Measurements from ENCODE around the gene KIAA0232. TPM values are rescaled to one million over a fixed set of nuclear protein-coding genes. Genes with fewer than 3 reads are reported as not detected.

KIAA0232 gene
- total and polyA plus RNA-seq, 7 donors = 8.7 to 79.8 (median 53.3) TPM

DNA sequence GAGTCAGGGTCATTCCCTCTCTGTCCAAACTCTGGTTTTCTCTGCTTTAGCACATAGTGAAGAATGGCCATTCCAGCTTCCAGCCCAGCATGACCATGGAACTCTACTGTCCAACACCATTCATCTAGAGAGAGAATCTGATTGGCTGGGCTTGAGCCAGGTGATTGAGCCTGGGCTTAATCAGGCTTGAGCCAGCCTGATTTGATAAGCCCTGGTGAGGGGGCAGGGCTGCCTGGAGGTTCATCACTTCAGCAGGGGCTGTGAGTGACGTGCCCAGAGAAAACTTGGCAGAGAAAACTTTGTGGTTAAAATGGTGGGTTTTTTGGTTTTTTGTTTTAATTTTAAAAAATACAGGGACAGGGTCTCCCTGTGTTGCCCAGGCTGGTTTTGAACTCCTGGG lies 62.5 kb downstream of the KIAA0232 start:
- Histone ChIP-seq H3K4me3 (no peak overlapping the region), H3K9me3 (no peaks in the 10 kb centered on the region), H3K27me3 (ENCODE audit: insufficient read depth in 3 of 3, low read length in 2 of 3) (no peaks in the 10 kb centered on the region), H3K27ac (peak overlapping the region; percentile 74), H3K4me1 (peaks cover 60% of the 10 kb centered on the region), H3K36me3 (ENCODE audit: insufficient read depth in 1 of 2, low read depth in 1 of 2) (peaks cover 0 to 38% of the 10 kb centered on the region in 2 donors)
- DNase-seq (no peak), ATAC-seq (no peak)
- 80 to 83% (median 83%) methylated on average over 1 of the region's 1 CpG for WGBS, 3 donors
- no peak for TF ChIP-seq CTCF (IDR thresholded peaks at IDR 0.05)
- intact Hi-C loops (cut with DNase I) = loop anchor here in 1 of 2 donors (5.0 kb wide), 1 partner anchor 48 kb away; no protein-coding TSS in a partner anchor

DNA sequence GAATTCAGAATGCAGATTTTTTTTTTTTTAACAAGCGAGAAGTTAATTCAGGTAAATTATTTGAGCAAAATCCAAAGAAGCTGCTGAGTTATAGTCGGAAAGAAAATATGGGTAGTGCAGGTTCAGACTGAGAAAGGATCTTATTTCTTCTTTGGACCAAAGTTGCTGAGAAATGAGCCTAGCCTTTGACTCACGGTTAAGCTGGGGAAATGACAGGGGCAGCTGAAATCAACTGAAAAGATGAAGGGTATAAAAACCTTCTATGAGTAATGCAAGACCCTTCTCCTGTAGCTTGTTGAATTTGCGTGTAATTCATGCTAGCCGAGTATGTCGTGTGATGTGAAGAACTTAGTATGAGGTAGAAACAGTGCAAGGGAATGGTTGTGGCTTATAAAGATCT lies 63.0 kb downstream of the KIAA0232 start:
- no peak for TF ChIP-seq CTCF (IDR thresholded peaks at IDR 0.05)
- H3K9me3 ChIP-seq = no peaks in the 10 kb centered on the region
- ATAC-seq (peak in 3 of 4 donors; percentile 16 to 62 (median 61)), DNase-seq (no peak)
- peak overlapping the region; percentile 74 for H3K27ac ChIP-seq
- no peaks in the 10 kb centered on the region for H3K27me3 ChIP-seq (ENCODE audit: insufficient read depth in 3 of 3, low read length in 2 of 3)
- intact Hi-C loops (cut with DNase I) = loop anchor here in 1 of 2 donors (5.0 kb wide), 1 partner anchor 48 kb away; no protein-coding TSS in a partner anchor
- H3K4me1 ChIP-seq = peaks cover 54% of the 10 kb centered on the region
- WGBS, 3 donors = 35 to 63% (median 38%) methylated on average over 6 of the region's 6 CpGs
- H3K36me3 ChIP-seq (ENCODE audit: insufficient read depth in 1 of 2, low read depth in 1 of 2) = peaks cover 0 to 38% of the 10 kb centered on the region in 2 donors
- H3K4me3 ChIP-seq = no peak overlapping the region

- DNase-seq = no peak
- peak overlapping the region; percentile 39 for H3K27ac ChIP-seq
These were observed 64.7 kb downstream of the KIAA0232 start for GRCh38 chr4:6847178-6847577.

DNA sequence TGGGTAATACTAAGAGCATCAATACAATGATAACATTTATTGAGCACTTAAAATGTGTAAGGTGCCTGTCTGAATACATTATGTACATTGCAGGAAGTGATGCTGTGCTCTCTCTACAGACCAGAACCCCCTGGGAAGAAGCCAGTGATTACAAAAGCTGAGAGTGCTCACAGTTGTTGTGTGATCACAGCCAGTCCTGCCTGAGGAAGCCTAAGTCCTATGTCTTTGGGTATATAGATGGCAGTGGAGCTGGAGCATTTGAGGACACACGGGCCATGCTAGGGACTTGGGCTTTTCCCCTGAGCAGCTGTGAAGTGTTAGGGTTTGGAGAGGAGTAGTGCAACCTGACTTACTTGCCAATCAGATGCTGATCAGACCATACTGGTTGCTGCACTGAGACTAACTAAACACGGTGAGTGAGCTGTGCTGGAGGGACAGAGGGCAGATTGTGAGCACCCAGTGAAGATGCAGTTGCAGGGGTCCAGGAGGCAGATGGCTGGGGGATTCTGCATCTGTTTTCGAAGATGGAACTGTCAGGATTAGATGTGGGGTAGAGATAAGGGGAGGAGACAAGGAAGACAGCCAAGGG lies 66.3 kb downstream of the KIAA0232 start:
- intact Hi-C loops (cut with DNase I) = loop anchor here in 1 of 2 donors (5.0 kb wide), 1 partner anchor 52 kb away; no protein-coding TSS in a partner anchor
- Histone ChIP-seq H3K4me1 (peaks cover 48% of the 10 kb centered on the region), H3K27ac (peak overlapping the region; percentile 39), H3K4me3 (no peak overlapping the region), H3K36me3 (ENCODE audit: insufficient read depth in 1 of 2, low read depth in 1 of 2) (peaks cover 3 to 24% of the 10 kb centered on the region in 2 donors), H3K9me3 (no peaks in the 10 kb centered on the region), H3K27me3 (ENCODE audit: insufficient read depth in 3 of 3, low read length in 2 of 3) (no peaks in the 10 kb centered on the region)
- no peak for DNase-seq
- peak; percentile 53 to 77 (median 68) for ATAC-seq
- WGBS, 3 donors = 47 to 59% (median 58%) methylated on average over 3 of the region's 3 CpGs
- TF ChIP-seq CTCF (IDR thresholded peaks at IDR 0.05) = no peak

More at GRCh38 chr4:6847178-6847577, 64.7 kb downstream of the KIAA0232 start:
- Histone ChIP-seq H3K9me3 (no peaks in the 10 kb centered on the region), H3K36me3 (ENCODE audit: insufficient read depth in 1 of 2, low read depth in 1 of 2) (peaks cover 0 to 34% of the 10 kb centered on the region in 2 donors), H3K27me3 (ENCODE audit: insufficient read depth in 3 of 3, low read length in 2 of 3) (no peaks in the 10 kb centered on the region), H3K4me3 (no peak overlapping the region), H3K4me1 (peaks cover 48% of the 10 kb centered on the region)
- 20 to 40% (median 23%) methylated on average over 2 of the region's 2 CpGs for WGBS, 3 donors
- TF ChIP-seq CTCF (IDR thresholded peaks at IDR 0.05) = no peak
- ATAC-seq = peak in 2 of 4 donors; percentile 14 to 58
- intact Hi-C loops (cut with DNase I) = loop anchor here in 1 of 2 donors (5.0 kb wide), 1 partner anchor 50 kb away; no protein-coding TSS in a partner anchor

All from psoas muscle (tissue), 8 donors.